Measurements from ENCODE around the gene TAOK1. TPM values are rescaled to one million over a fixed set of nuclear protein-coding genes. Genes with fewer than 3 reads are reported as not detected.

The TAOK1 gene
- total and polyA plus RNA-seq, 8 donors, result 5.4 to 31.8 (median 16.8) TPM

- DNase-seq, result no peak
- H3K27me3 ChIP-seq, result no peaks in the 10 kb centered on the region
- no peaks in the 10 kb centered on the region for H3K36me3 ChIP-seq
- no peak overlapping the region for H3K4me3 ChIP-seq
- FAIRE-seq, result no peak
- H3K4me1 ChIP-seq, result peaks cover 0 to 4% (median 0%) of the 10 kb centered on the region in 3 donors
- WGBS, 2 donors, result 83 to 84% methylated on average over 3 of the region's 3 CpGs
- intact Hi-C loops (cut with DNase I), result loop anchor here in 2 of 3 donors (10.0 kb wide), 2 partner anchors 88 to 168 kb away; no protein-coding TSS in a partner anchor
- TF ChIP-seq CTCF (IDR thresholded peaks at IDR 0.05), result no peak
- no peak overlapping the region for H3K27ac ChIP-seq
- peak in 3 of 4 donors; percentile 41 to 52 (median 43) for ATAC-seq
- H3K9me3 ChIP-seq, result no peaks in the 10 kb centered on the region
Measured at GRCh38 chr17:29376667-29377270, 13.4 kb upstream of the TAOK1 start.

- TF ChIP-seq CTCF (IDR thresholded peaks at IDR 0.05), result no peak
- intact Hi-C loops (cut with DNase I), result loop anchor here in 2 of 3 donors (10.0 kb wide), 2 partner anchors 86 to 166 kb away; no protein-coding TSS in a partner anchor
- no peaks in the 10 kb centered on the region for H3K9me3 ChIP-seq
- FAIRE-seq (no peak), ATAC-seq (no peak), DNase-seq (no peak)
- no peaks in the 10 kb centered on the region for H3K36me3 ChIP-seq
- no peak overlapping the region for H3K27ac ChIP-seq
- no peaks in the 10 kb centered on the region for H3K27me3 ChIP-seq
- peaks cover 0 to 4% (median 0%) of the 10 kb centered on the region in 3 donors for H3K4me1 ChIP-seq
- WGBS, 2 donors, result 79 to 86% methylated on average over 4 of the region's 4 CpGs
- H3K4me3 ChIP-seq, result no peak overlapping the region
Measured at GRCh38 chr17:29378500-29378899, 11.7 kb upstream of the TAOK1 start.

- H3K4me3 ChIP-seq, result no peak overlapping the region
- H3K36me3 ChIP-seq, result no peaks in the 10 kb centered on the region
- no peaks in the 10 kb centered on the region for H3K27me3 ChIP-seq
- intact Hi-C loops (cut with DNase I), result loop anchor here in 2 of 3 donors (10.0 kb wide), 2 partner anchors 85 to 165 kb away; no protein-coding TSS in a partner anchor
- TF ChIP-seq CTCF (IDR thresholded peaks at IDR 0.05), result no peak
- WGBS, 2 donors, result 40 to 50% methylated on average over 12 of the region's 12 CpGs
- H3K4me1 ChIP-seq, result peaks cover 0 to 4% (median 0%) of the 10 kb centered on the region in 3 donors
- H3K9me3 ChIP-seq, result no peaks in the 10 kb centered on the region
- ATAC-seq (peak; percentile 33 to 68 (median 52)), DNase-seq (no peak), FAIRE-seq (no peak)
- peak overlapping the region in 1 of 4 donors; percentile 35 for H3K27ac ChIP-seq
Measured at GRCh38 chr17:29379084-29379991, 10.8 kb upstream of the TAOK1 start.

GRCh38 chr17:29383686-29384085 is 6.5 kb upstream of the TAOK1 start:
- TF ChIP-seq CTCF (IDR thresholded peaks at IDR 0.05), result no peak
- Histone ChIP-seq H3K36me3 (no peaks in the 10 kb centered on the region), H3K4me3 (no peak overlapping the region), H3K4me1 (peaks cover 0 to 4% (median 0%) of the 10 kb centered on the region in 3 donors), H3K27ac (no peak overlapping the region), H3K9me3 (no peaks in the 10 kb centered on the region), H3K27me3 (no peaks in the 10 kb centered on the region)
- DNase-seq (no peak), FAIRE-seq (no peak), ATAC-seq (no peak)
- intact Hi-C loops (cut with DNase I), result no loop called here
- 26 to 29% methylated on average over 1 of the region's 1 CpG for WGBS, 2 donors

Measured in pancreas (tissue), 10 donors.